Bladder microvascular endothelial cell (primary cell): Measurements from ENCODE around the gene SPOUT1. TPM values are rescaled to one million over a fixed set of nuclear protein-coding genes. Genes with fewer than 3 reads are reported as not detected.

Experiments used
- total RNA-seq: library from RNA; depleted of rRNA; stranded (reverse); fragments of >200 nt; gene quantifications from 2 replicates; pipeline ENCODE4 v1.2.3, GENCODE V29; 2014

Gene SPOUT1, protein sequence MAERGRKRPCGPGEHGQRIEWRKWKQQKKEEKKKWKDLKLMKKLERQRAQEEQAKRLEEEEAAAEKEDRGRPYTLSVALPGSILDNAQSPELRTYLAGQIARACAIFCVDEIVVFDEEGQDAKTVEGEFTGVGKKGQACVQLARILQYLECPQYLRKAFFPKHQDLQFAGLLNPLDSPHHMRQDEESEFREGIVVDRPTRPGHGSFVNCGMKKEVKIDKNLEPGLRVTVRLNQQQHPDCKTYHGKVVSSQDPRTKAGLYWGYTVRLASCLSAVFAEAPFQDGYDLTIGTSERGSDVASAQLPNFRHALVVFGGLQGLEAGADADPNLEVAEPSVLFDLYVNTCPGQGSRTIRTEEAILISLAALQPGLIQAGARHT
- total RNA-seq = 13.6 and 23.9 TPM in 2 replicates

DNA sequence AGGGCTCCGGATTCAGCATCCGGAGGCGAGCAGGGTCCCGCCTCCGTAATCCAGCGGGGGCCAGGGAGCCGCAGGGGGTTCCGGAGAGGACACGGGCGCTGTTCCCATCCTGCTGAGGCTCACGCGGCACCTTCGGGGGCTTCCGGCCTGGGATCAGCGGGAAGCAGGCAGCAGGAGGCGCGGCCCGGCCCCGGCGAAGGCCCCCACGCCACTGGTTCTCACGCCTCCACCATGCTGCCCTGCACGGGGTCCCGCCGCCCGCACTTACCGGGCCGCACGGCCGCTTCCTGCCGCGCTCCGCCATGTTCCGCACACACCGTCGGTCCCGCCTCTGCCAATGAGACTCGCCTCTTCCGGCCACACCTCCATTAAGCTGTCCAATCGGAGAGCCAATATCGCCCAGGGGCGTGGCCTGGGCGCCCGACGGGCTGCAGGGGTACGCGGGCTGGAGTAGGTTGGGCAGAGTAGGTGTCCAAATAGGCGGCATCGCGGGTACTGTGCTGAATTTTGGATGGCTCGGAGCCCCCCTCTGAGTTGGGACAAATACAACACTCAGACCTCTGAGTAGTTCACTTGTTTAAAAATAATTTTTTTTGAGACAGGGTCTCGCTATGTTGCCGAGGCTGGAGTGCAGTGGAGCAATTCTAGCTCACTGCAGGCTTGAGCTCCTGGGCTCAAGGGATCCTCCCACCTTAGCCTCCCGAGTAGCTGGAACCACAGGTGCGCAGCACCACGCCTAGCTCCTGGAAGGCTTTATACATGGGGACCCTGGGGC lies at the start of gene SPOUT1:
Gene SPOUT1 (minus strand): TSS at position 318 of the 775 bp plus-strand sequence. CDS start 14 bp downstream, at position 304.

DNA sequence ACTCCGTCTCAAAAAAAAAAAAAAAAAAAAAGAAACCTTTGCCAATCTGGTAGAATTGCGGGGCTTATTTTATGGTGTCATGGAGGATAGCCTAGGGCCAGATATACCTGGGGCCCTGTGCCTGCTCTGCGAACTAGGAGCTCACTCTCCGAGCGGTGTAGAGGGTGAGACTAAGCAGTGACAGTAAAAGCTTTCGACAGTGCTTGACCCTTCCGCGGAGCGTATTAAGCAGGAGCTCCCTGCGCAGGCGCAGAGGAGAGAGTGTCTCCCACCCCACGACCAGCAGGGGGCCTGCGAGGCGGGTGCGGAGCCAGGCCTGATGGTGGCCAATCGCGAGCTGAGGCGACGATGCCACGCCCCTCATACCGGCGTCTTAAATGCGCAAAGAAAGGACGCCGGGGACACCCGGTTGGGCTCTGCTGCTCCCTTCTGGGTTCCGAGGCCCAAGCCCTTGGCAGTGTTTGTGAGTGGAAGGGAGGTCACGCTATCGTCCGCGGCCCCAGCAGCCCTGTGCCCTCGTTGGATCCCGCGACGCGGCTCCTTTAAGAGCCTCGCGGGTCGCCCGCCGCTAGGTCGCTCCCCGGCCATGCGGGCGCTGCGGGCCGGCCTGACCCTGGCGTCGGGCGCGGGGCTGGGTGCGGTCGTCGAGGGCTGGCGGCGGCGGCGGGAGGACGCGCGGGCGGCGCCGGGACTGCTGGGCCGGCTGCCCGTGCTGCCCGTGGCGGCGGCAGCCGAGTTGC lies 11.3 kb downstream of the SPOUT1 start, which contains the start of gene ENDOG:
Gene ENDOG (plus strand): TSS at position 402 of the 740 bp plus-strand sequence. CDS start 185 bp downstream, at position 587.

DNA sequence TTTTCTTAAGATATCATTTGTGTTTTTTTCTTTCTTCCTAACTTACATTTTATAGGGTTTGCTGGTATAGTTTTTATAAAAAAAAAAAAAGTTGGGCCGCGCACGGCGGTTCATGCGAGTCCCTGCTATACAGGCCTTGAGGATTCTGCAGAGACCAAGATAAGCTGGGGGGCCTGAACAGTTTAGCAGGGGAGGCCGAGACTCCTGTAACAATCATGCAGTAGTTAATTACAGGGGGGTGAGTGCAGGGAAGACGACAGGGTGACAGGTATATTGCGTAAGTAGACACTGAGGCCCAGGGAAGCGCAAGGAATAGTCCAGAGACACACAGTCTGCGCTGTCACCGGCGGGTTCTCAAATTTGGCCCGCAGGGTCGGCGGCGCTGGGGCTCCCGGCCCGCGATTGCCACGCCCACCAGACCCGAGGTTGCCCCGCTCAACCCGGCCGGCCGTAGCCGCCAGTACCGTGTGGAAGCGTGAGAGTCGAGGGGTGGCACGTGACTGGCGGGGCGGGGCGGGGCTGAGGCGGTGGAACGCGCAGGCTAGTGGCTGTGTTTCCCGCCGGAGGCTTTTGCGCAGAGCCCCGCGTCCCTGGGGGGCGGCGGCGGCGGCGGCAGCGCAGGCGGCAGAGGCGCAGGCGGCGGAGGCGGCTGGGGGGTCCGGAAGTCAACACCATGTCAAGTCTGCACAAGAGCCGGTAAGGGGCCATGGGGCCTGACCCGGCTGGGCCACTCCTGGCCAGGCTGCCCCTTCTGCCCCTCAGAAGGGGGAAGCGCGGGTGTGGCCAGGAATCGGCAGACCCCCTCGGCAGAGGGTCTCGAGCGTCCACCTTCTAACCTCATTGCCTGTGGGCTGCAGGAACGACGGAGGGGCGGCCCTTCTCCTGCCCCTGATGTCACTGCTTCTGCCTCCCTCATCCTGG lies 42.7 kb downstream of the SPOUT1 start, which contains the start of gene TBC1D13:
Gene TBC1D13 (plus strand): TSS at position 573 of the 921 bp plus-strand sequence. CDS start 101 bp downstream, at position 674.

DNA sequence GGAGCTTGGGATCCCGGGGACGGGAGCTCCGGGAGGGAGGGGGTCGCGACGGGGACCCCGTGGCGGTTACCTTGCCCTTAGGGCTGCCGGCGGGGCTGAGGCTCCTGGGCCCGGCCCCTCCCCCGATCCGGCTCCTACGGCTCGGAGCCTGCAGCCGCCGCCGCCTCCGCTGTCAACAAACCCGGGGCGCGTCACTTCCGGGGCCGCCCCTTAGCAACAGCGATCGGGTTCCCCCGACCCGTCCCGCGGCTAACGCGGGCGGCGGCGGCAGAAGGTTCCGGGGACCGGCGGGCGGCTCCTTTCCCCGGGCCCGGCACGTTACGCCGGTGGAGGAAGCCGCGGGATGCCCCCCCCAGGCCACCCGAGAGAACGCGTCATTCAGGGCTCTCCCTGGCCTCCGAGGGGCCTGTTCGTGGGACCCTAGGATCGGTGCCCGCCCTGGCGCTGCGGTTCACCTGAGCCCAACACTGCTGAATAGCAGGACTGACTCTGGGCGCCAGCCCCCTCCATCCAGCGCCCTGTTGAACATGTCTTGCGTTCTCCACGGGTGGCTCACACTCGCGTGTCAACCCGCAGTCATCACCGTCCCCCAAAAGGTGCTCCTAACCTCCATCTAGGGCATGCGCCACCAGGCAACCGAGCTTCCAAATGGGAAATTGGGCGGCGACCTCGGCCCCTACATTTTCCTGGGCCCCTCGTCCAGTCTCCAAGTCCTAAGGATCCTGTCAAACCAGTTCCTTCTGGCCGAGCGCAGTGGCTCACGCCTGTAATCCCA lies 57.7 kb downstream of the SPOUT1 start, which contains the start of gene ZER1:
Gene ZER1 (minus strand): TSS at position 183 of the 775 bp plus-strand sequence. CDS start 16,362 bp downstream, outside the sequence.

Other genes starting within 250 kb of the SPOUT1 start
- 50.4 and 67.8 TPM in 2 replicates for gene DYNC2I2, start 172.9 kb downstream of the SPOUT1 start, total RNA-seq
- gene SET, start 140.6 kb downstream of the SPOUT1 start, total RNA-seq = 519 and 772 TPM in 2 replicates
- gene PKN3, start 127.3 kb downstream of the SPOUT1 start, total RNA-seq = 13.5 and 22.7 TPM in 2 replicates
- 26.9 and 39.0 TPM in 2 replicates for gene ZDHHC12, start 105.7 kb downstream of the SPOUT1 start, total RNA-seq
- 9.1 and 15.9 TPM in 2 replicates for gene ZER1, start 57.9 kb downstream of the SPOUT1 start, total RNA-seq
- 10.5 and 16.0 TPM in 2 replicates for gene TBC1D13, start 42.5 kb downstream of the SPOUT1 start, total RNA-seq
- gene ENDOG, start 11.3 kb downstream of the SPOUT1 start, total RNA-seq = 17.0 and 19.6 TPM in 2 replicates
- gene KYAT1, start 52.2 kb upstream of the SPOUT1 start, total RNA-seq = 5.8 and 9.8 TPM in 2 replicates
- 76.4 and 165 TPM in 2 replicates for gene LRRC8A, start 52.3 kb upstream of the SPOUT1 start, total RNA-seq
- 0.44 and 0.65 TPM in 2 replicates for gene PHYHD1, start 91.2 kb upstream of the SPOUT1 start, total RNA-seq
- 24.0 and 33.0 TPM in 2 replicates for gene DOLK, start 117.8 kb upstream of the SPOUT1 start, total RNA-seq
- 38.5 and 105 TPM in 2 replicates for gene NUP188, start 117.9 kb upstream of the SPOUT1 start, total RNA-seq
- 24.4 and 46.9 TPM in 2 replicates for gene SH3GLB2, start 198.5 kb upstream of the SPOUT1 start, total RNA-seq
- gene MIGA2, start 206.8 kb upstream of the SPOUT1 start, total RNA-seq = 19.8 and 31.1 TPM in 2 replicates